GM12875 (cell line): ENCODE measurements around the gene DCP1A.

Source experiments
- H3K4me3 ChIP-seq: one replicate; pipeline ENCODE4 v1.5.1; 2011; ENCODE audit warnings: low read depth, low read length, control low read depth
- TF ChIP-seq, protein P1 (sequence below): IDR thresholded peaks from 2 replicates; pipeline ENCODE4 v1.5.1; 2011; ENCODE audit warnings: low read depth, mild to moderate bottlenecking, control low read depth, inconsistent platforms, low read length, moderate library complexity, borderline replicate concordance; ENCODE audit not compliant: insufficient read depth

DCP1A gene

GRCh38 chr3:53347261-53348064, at the start of gene DCP1A:
Gene DCP1A, minus strand, starts transcription at chr3:53347543. Its CDS starts 26 bp downstream, at chr3:53347517.
- TF ChIP-seq, protein P1, sequence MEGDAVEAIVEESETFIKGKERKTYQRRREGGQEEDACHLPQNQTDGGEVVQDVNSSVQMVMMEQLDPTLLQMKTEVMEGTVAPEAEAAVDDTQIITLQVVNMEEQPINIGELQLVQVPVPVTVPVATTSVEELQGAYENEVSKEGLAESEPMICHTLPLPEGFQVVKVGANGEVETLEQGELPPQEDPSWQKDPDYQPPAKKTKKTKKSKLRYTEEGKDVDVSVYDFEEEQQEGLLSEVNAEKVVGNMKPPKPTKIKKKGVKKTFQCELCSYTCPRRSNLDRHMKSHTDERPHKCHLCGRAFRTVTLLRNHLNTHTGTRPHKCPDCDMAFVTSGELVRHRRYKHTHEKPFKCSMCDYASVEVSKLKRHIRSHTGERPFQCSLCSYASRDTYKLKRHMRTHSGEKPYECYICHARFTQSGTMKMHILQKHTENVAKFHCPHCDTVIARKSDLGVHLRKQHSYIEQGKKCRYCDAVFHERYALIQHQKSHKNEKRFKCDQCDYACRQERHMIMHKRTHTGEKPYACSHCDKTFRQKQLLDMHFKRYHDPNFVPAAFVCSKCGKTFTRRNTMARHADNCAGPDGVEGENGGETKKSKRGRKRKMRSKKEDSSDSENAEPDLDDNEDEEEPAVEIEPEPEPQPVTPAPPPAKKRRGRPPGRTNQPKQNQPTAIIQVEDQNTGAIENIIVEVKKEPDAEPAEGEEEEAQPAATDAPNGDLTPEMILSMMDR: no peak

GRCh38 chr3:53384465-53385423, 37.4 kb upstream of the DCP1A start:
- no peak overlapping the region for H3K4me3 ChIP-seq
- TF ChIP-seq, protein P1: no peak

More at GRCh38 chr3:53347261-53348064, at the start of gene DCP1A:
- peak within 1 kb of the TSS; percentile 72 for H3K4me3 ChIP-seq

GRCh38 chr3:53382106-53382505, 34.8 kb upstream of the DCP1A start:
- no peak overlapping the region for H3K4me3 ChIP-seq
- TF ChIP-seq, protein P1: no peak

GRCh38 chr3:53380306-53380705, 33.0 kb upstream of the DCP1A start:
- TF ChIP-seq, protein P1: no peak
- H3K4me3 ChIP-seq: no peak overlapping the region

DNA sequence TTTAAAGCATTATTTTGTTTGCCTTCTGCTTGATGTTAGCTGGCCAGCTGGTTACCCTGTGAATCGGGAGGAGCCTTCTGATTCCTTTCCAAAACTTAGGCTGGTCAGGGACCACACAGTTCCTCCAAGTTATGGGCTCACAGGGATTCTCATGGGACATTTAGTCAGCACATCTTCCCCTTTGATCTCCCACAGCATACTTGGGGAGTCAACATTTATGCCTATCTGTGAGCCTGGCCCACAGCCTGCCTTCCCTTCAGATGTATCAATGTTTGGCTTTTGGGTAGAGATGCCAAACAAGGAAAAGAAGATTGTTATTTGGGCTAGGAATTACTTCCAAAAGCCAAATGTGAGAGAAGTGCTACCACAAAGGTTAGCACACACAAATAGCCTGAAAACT, 32.6 kb upstream of the DCP1A start:
- TF ChIP-seq, protein P1: no peak

DNA sequence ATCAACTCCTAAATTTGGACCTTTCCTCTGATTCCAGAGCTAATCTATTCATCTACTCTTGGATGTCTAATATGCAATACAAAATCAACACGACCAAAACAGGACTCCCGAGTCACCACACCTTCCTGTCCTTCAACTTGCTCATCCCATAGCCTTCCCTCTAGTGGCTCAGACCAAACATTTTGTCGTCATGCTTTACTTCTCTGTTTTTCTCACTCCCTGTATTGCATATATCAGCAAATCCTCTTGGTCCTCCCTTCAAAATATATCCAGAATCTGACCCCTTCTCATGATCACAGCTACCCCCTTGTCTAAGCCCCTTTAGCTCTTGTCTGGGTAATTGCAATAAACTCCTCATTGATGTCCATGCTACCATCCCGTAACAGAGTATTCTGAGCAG, 30.5 kb upstream of the DCP1A start:
- TF ChIP-seq, protein P1: no peak
- H3K4me3 ChIP-seq: no peak overlapping the region

More for the DNA sequence above, 32.6 kb upstream of the DCP1A start:
- no peak overlapping the region for H3K4me3 ChIP-seq
